Caco-2 (cell line): ENCODE data around the gene SCFD2. TPM values are rescaled to one million over a fixed set of nuclear protein-coding genes. Genes with fewer than 3 reads are reported as not detected.
A peak's percentile ranks its signal among the peaks of the same experiment; 100 is the strongest.

Experiments used
- BruUV-seq: library from RNA; stranded (reverse); fragments of 400-500 nt; replicated peaks from 2 replicates; lab custom pipeline; 2021; lab: Mats Ljungman, UMichigan
- CTCF ChIA-PET: fragments of 300-600 bp; sonication (Branson Sonifier 250); formaldehyde crosslinking; loops from one replicate; lab custom pipeline; 2022; ENCODE audit warnings: antibody characterized with exemption; lab: Charles Lee
- POLR2A ChIA-PET: fragments of 300-600 bp; sonication (Branson Sonifier 250); formaldehyde crosslinking; loops from one replicate; lab custom pipeline; 2022; ENCODE audit warnings: antibody characterized with exemption; lab: Charles Lee
- DNase-seq, 2 experiments: peaks; one replicate each; pipeline versions ENCODE4 v3.0.0 to v3.0.0-alpha.2; 2020 to 2022
- H3K27me3 ChIP-seq: replicated peaks from 2 replicates; pipeline ENCODE4 v1.6.0; 2011; ENCODE audit warnings: low read length; ENCODE audit not compliant: control insufficient read depth, insufficient read depth
- H3K36me3 ChIP-seq: 2 replicates; pipeline ENCODE4 v1.5.1; 2011; ENCODE audit warnings: low read length; ENCODE audit not compliant: control insufficient read depth, insufficient read depth
- H3K4me1 ChIP-seq: fragments of 250-450 bp; sonication (Bioruptor Pico); 2 replicates; pipeline ENCODE4 v1.5.1; 2020; ENCODE audit warnings: mild to moderate bottlenecking
- H3K4me3 ChIP-seq: 2 replicates; pipeline ENCODE4 v1.5.1; 2011; ENCODE audit warnings: low read depth, mild to moderate bottlenecking, control low read depth, low read length
- H3K9me3 ChIP-seq: fragments of 250-450 bp; sonication (Bioruptor Pico); 2 replicates; pipeline ENCODE4 v1.5.1; 2020; ENCODE audit warnings: mild to moderate bottlenecking, moderate library complexity
- H3K27ac Mint-ChIP-seq: one replicate; pipeline ENCODE4 v1.8.0; 2022; ENCODE audit warnings: mixed read lengths; ENCODE audit not compliant: unreplicated experiment
- H3K27me3 Mint-ChIP-seq: one replicate; pipeline ENCODE4 v1.8.0; 2022; ENCODE audit warnings: mixed read lengths; ENCODE audit not compliant: insufficient read depth, unreplicated experiment
- H3K36me3 Mint-ChIP-seq: one replicate; pipeline ENCODE4 v1.8.0; 2022; ENCODE audit warnings: mild to moderate bottlenecking, mixed read lengths; ENCODE audit not compliant: insufficient read depth, unreplicated experiment
- H3K4me1 Mint-ChIP-seq: one replicate; pipeline ENCODE4 v1.8.0; 2022; ENCODE audit warnings: low read depth, mixed read lengths; ENCODE audit not compliant: unreplicated experiment
- H3K4me3 Mint-ChIP-seq: one replicate; pipeline ENCODE4 v1.8.0; 2022; ENCODE audit warnings: mild to moderate bottlenecking, moderate library complexity, mixed read lengths; ENCODE audit not compliant: unreplicated experiment
- H3K9me3 Mint-ChIP-seq: one replicate; pipeline ENCODE4 v1.8.0; 2022; ENCODE audit warnings: mixed read lengths; ENCODE audit not compliant: unreplicated experiment
- intact Hi-C: fragments of 100-400 bp; cut with micrococcal nuclease; formaldehyde crosslinking; loops from one replicate; pipeline ENCODE4 v1.10.0; 2022; ENCODE audit not compliant: unreplicated experiment
- total RNA-seq: library from RNA; stranded (reverse); gene quantifications from 2 replicates; pipeline ENCODE4 v1.2.3, GENCODE V29; 2022
- TF ChIP-seq, protein P1 (sequence below), 2 experiments: fragments of 200-600 bp in 1 of 2; IDR thresholded peaks; 1 replicate in 1 of 2; 2 replicates in 1 of 2; pipeline versions ENCODE4 v1.5.1 to v1.8.0; 2011 to 2022; ENCODE audit warnings: antibody characterized with exemption in 1 of 2, control low read depth in 1 of 2, inconsistent platforms in 1 of 2, low read depth in 1 of 2, low read length in 1 of 2, mild to moderate bottlenecking in 1 of 2, moderate library complexity in 1 of 2; ENCODE audit not compliant: insufficient read depth in 1 of 2, severe bottlenecking in 1 of 2, unreplicated experiment in 1 of 2

SCFD2 gene
- total RNA-seq, 1 experiment from 2014 or later = 12.2 TPM

DNA sequence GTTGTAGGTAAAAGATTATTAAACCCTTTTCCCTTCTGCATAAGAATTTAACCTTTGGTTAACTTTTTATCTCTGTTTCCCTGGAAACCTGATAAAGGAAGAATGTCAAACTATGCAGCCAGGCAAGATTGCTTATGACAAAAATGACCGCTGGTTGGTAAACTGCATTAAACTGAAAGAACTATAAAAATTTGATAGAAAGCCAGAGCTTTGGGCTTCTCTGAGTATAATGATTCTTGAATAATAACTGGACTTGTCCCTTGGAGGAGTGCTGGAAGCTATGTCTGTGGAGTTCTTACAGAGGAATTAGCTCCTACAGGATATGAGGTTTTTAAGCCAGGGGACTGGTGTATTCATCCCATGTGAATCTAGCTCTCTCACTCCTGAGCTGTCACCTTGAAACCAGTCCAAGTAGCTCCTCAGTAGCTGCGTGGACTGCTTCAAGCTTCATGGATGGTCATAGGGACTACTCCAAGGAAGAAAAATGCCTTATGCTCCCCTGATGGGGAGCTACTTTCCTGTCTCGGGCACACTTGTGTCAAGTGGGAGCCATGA is 451.7 kb downstream of the SCFD2 start:
- H3K27me3 ChIP-seq = no peaks in the 10 kb centered on the region
- Mint-ChIP-seq H3K4me1 (peaks cover 25% of the 10 kb centered on the region), H3K27me3 (no peaks in the 10 kb centered on the region), H3K9me3 (no peaks in the 10 kb centered on the region), H3K36me3 (no peaks in the 10 kb centered on the region), H3K4me3 (peak overlapping the region; percentile 30), H3K27ac (peak overlapping the region; percentile 96)
- no peaks in the 10 kb centered on the region for H3K9me3 ChIP-seq
- peaks cover 42% of the 10 kb centered on the region for H3K4me1 ChIP-seq
- intact Hi-C loops = loop anchor here (2.0 to 5.0 kb wide), 5 partner anchors 41 to 327 kb away; partner anchors contain the start of gene RASL11B
- H3K36me3 ChIP-seq = no peaks in the 10 kb centered on the region
- peak; percentile 50 to 61 for DNase-seq
- CTCF ChIA-PET = interaction anchor here (0.9 kb wide), 1 partner anchor 326 kb away, joined by 4 read pairs; no protein-coding TSS in a partner anchor
- BruUV-seq = TSS peak; percentile 96
- TF ChIP-seq, protein P1, sequence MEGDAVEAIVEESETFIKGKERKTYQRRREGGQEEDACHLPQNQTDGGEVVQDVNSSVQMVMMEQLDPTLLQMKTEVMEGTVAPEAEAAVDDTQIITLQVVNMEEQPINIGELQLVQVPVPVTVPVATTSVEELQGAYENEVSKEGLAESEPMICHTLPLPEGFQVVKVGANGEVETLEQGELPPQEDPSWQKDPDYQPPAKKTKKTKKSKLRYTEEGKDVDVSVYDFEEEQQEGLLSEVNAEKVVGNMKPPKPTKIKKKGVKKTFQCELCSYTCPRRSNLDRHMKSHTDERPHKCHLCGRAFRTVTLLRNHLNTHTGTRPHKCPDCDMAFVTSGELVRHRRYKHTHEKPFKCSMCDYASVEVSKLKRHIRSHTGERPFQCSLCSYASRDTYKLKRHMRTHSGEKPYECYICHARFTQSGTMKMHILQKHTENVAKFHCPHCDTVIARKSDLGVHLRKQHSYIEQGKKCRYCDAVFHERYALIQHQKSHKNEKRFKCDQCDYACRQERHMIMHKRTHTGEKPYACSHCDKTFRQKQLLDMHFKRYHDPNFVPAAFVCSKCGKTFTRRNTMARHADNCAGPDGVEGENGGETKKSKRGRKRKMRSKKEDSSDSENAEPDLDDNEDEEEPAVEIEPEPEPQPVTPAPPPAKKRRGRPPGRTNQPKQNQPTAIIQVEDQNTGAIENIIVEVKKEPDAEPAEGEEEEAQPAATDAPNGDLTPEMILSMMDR (IDR thresholded peaks at IDR 0.05; ENCODE audit: insufficient read depth in 1 of 2, low read depth in 1 of 2, low read length in 1 of 2, severe bottlenecking in 1 of 2, unreplicated experiment in 1 of 2) = no peak
- H3K4me3 ChIP-seq = no peak overlapping the region
- POLR2A ChIA-PET = interaction anchor here (0.5 to 1.7 kb wide), 4 partner anchors 50 to 202 kb away, joined by 3 to 7 read pairs (median 4); no protein-coding TSS in a partner anchor

DNA sequence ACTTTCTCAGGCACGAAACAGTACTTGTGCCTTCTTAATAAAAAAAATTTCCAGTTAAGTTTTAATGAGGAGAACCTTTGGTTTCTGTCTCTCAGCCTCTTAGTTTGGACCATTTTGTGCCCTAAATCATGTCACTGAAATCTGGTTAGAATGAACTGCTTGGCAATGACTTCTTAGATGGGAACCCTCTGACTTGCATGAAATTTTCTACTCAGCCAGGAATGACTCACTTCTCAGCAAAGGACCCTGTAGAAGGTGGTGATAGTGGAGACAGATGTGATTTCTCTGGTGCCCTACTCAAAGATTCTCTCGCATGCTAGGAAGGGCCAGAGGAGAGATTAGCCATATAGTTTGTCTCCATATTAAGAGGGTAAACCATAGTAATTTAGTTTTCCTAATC is 453.3 kb downstream of the SCFD2 start:
- POLR2A ChIA-PET = no interaction called here
- Mint-ChIP-seq H3K36me3 (no peaks in the 10 kb centered on the region), H3K4me3 (no peak overlapping the region), H3K4me1 (peaks cover 25% of the 10 kb centered on the region), H3K27me3 (no peaks in the 10 kb centered on the region), H3K27ac (peak overlapping the region; percentile 96), H3K9me3 (no peaks in the 10 kb centered on the region)
- Histone ChIP-seq H3K36me3 (no peaks in the 10 kb centered on the region), H3K4me3 (no peak overlapping the region), H3K4me1 (peaks cover 50% of the 10 kb centered on the region), H3K9me3 (no peaks in the 10 kb centered on the region), H3K27me3 (no peaks in the 10 kb centered on the region)
- TF ChIP-seq, protein P1 (IDR thresholded peaks at IDR 0.05; ENCODE audit: insufficient read depth in 1 of 2, low read depth in 1 of 2, low read length in 1 of 2, severe bottlenecking in 1 of 2, unreplicated experiment in 1 of 2) = no peak
- no peak for DNase-seq
- no TSS peak for BruUV-seq
- intact Hi-C loops = loop anchor here (5.0 kb wide), 3 partner anchors 50 to 325 kb away; partner anchors contain the start of gene RASL11B
- CTCF ChIA-PET = no interaction called here

DNA sequence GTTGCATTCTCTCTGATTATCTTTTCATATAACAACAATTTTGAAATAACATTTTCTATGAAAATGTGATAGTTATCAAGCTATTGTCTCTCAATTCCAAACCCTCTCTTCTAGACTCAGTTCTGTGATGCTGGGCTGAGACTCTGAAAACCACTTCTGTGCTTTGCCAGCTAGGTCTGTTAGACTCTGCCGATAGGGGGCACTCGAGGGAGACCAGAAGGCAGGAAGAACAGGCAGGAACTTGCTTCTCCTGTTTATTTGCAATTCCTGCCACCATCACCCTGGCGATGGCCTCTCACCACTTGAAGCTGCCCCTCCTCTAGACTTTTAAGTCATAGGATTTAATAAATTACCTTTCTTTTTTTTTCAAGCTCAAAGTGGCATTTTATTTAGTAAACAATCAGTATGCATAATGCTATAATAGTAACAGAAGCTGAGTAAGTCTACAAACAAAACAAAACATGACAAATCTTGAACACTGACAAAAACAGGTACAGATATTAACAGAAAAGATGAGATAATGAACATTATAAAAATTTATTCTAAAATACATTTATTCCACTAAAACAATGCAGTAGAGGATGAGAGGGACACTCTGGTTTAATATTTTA is 454.1 kb downstream of the SCFD2 start:
- Mint-ChIP-seq H3K4me3 (no peak overlapping the region), H3K27me3 (no peaks in the 10 kb centered on the region), H3K36me3 (no peaks in the 10 kb centered on the region), H3K27ac (peak overlapping the region; percentile 39), H3K9me3 (no peaks in the 10 kb centered on the region), H3K4me1 (peaks cover 25% of the 10 kb centered on the region)
- ChIA-PET POLR2A (interaction anchor here (0.6 kb wide), 1 partner anchor 28 kb away, joined by 3 read pairs; no protein-coding TSS in a partner anchor), CTCF (interaction anchor here (0.5 to 0.9 kb wide), 2 partner anchors 65 to 781 kb away, joined by 3 to 4 read pairs; no protein-coding TSS in a partner anchor)
- H3K4me1 ChIP-seq = peaks cover 58% of the 10 kb centered on the region
- BruUV-seq = no TSS peak
- H3K4me3 ChIP-seq = no peak overlapping the region
- TF ChIP-seq, protein P1 (IDR thresholded peaks at IDR 0.05; ENCODE audit: insufficient read depth in 1 of 2, low read depth in 1 of 2, low read length in 1 of 2, severe bottlenecking in 1 of 2, unreplicated experiment in 1 of 2) = peak; percentile 52 to 67
- no peaks in the 10 kb centered on the region for H3K27me3 ChIP-seq
- intact Hi-C loops = loop anchor here (5.0 kb wide), 3 partner anchors 49 to 324 kb away; partner anchors contain the start of gene RASL11B
- peak; percentile 80 to 82 for DNase-seq
- no peaks in the 10 kb centered on the region for H3K36me3 ChIP-seq
- no peaks in the 10 kb centered on the region for H3K9me3 ChIP-seq
